ENCODE measurements around the gene PRRC2B.

The PRRC2B gene

GRCh38 chr9:131473891-131474290 lies 80.0 kb downstream of the PRRC2B start:
- TF ChIP-seq, protein P1, sequence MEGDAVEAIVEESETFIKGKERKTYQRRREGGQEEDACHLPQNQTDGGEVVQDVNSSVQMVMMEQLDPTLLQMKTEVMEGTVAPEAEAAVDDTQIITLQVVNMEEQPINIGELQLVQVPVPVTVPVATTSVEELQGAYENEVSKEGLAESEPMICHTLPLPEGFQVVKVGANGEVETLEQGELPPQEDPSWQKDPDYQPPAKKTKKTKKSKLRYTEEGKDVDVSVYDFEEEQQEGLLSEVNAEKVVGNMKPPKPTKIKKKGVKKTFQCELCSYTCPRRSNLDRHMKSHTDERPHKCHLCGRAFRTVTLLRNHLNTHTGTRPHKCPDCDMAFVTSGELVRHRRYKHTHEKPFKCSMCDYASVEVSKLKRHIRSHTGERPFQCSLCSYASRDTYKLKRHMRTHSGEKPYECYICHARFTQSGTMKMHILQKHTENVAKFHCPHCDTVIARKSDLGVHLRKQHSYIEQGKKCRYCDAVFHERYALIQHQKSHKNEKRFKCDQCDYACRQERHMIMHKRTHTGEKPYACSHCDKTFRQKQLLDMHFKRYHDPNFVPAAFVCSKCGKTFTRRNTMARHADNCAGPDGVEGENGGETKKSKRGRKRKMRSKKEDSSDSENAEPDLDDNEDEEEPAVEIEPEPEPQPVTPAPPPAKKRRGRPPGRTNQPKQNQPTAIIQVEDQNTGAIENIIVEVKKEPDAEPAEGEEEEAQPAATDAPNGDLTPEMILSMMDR (IDR thresholded peaks at IDR 0.05; ENCODE audit: low read depth, low read length) = no peak
- no peak overlapping the region for H3K4me3 ChIP-seq (ENCODE audit: low read depth, low read length)

DNA sequence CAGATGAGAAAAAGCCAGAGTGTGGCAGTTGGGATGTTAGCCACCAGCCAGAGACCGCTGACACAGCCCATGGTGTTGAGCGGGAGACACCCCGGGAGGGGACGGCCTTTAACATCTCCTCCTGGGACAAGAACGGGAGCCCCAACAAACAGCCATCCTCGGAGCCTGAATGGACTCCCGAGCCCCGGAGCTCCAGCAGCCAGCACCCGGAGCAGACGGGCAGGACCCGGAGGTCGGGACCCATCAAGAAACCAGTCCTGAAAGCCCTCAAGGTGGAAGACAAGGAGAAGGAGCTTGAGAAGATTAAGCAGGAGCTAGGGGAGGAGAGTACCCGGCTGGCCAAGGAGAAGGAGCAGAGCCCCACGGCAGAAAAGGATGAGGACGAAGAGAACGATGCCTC lies 80.8 kb downstream of the PRRC2B start:
- no peak overlapping the region for H3K4me3 ChIP-seq (ENCODE audit: low read depth, low read length)
- TF ChIP-seq, protein P1 (IDR thresholded peaks at IDR 0.05; ENCODE audit: low read depth, low read length) = no peak

DNA sequence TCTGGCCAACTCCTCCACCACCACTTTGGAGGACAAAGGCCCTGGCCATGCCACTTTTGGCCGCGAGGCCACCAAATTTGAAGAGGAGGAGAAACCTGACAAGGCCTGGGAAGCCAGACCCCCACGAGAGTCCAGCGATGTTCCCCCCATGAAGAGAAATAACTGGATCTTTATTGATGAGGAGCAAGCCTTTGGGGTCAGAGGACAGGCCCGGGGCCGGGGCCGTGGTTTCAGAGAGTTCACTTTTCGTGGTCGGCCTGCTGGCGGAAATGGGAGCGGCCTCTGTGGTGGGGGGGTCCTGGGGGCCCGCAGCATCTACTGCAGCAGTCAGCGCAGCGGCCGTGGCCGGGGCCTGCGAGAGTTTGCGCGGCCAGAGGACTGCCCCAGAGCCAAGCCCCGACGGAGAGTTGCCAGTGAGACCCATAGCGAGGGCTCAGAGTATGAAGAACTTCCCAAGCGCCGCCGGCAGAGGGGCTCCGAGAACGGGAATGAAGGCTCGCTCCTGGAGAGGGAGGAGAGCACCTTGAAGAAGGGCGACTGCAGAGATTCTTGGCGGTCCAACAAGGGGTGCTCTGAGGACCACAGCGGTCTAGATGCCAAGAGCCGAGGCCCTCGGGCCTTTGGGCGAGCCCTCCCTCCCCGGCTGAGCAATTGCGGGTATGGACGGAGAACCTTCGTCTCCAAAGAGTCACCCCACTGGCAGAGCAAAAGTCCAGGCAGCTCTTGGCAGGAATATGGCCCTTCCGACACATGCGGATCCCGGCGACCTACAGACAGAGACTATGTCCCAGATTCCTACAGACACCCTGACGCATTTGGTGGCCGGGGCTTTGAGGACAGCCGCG lies 81.4 kb downstream of the PRRC2B start:
- TF ChIP-seq, protein P1 (IDR thresholded peaks at IDR 0.05; ENCODE audit: low read depth, low read length) = no peak
- H3K4me3 ChIP-seq (ENCODE audit: low read depth, low read length) = no peak overlapping the region

DNA sequence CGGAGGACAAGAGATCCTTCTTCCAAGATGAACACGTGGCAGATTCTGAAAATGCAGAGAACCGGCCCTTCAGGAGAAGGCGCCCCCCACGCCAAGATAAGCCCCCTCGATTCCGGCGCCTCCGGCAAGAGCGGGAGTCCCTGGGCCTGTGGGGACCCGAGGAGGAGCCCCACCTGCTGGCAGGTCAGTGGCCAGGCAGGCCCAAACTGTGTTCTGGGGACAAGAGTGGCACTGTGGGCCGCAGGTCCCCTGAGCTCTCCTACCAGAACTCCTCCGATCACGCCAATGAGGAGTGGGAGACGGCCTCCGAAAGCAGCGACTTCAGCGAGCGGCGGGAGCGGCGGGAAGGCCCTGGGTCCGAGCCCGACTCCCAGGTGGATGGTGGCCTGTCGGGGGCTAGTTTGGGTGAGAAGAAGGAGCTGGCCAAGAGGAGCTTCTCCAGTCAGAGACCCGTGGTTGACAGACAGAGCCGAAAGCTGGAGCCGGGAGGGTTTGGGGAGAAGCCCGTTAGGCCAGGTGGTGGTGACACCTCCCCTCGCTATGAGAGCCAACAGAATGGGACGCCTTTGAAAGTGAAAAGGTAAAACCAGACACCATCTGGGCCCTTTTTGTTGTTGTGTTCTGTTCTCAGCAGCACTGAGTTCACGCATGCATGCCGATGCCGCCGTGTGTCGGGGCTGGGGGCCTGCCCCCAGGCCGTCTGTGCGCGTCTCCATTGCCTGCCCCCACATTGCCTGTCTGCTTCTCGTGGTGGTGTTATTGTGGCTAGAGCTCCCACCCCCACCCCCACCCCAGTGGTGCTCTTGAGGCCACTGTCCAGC lies 82.3 kb downstream of the PRRC2B start:
- H3K4me3 ChIP-seq (ENCODE audit: low read depth, low read length) = no peak overlapping the region
- TF ChIP-seq, protein P1 (IDR thresholded peaks at IDR 0.05; ENCODE audit: low read depth, low read length) = peak; percentile 33; the same call in 1 of the 2 replicates

DNA sequence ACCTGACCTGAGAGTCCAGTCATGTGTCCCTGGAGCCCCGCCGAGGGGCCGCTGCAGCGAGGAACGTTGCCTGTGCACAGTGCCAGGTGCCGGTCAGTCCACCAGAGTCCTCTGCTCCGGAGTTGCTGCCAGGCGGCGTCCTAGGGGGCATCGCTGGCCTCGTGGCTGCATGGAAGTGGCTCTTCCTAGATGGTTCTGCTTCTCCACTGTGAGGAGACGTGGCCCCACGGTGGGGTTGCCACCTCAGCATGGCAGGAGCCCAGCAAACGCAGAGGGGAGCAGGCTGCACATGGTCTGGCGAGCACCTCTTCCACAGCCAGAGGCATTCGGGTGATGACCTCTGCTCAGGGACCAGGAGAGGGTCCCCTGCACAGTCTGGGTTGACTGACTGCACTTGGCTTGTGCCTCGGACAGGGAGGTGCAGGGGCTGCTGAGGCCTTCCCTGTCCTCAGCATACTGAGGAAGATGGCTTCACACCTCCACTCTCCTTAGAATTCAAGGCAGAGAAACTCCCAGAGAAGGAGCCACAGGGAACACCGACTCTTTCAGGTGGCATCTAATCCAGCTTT lies 83.0 kb downstream of the PRRC2B start:
- TF ChIP-seq, protein P1 (IDR thresholded peaks at IDR 0.05; ENCODE audit: low read depth, low read length) = no peak
- H3K4me3 ChIP-seq (ENCODE audit: low read depth, low read length) = no peak overlapping the region

- no peak overlapping the region for H3K4me3 ChIP-seq (ENCODE audit: low read depth, low read length)
- TF ChIP-seq, protein P1 (IDR thresholded peaks at IDR 0.05; ENCODE audit: low read depth, low read length) = no peak
Measured at GRCh38 chr9:131477367-131477766, 83.5 kb downstream of the PRRC2B start.

Measured in WI38 (cell line).